ENCODE measurements around the gene OR1N2.

The OR1N2 gene

GRCh38 chr9:122562134-122562760 is 9.3 kb downstream of the OR1N2 start:
- 0 out of 3 replicates have a peak, but pooled peaks have one; percentile 47 for ATAC-seq (ENCODE audit: insufficient read depth, low read depth)
- Histone ChIP-seq H3K9me3 (ENCODE audit: insufficient read depth, low read length, severe bottlenecking) (no peaks in the 10 kb centered on the region), H3K36me3 (ENCODE audit: insufficient read depth, low read length) (no peaks in the 10 kb centered on the region), H2AFZ (ENCODE audit: low read depth, low read length) (no peak overlapping the region), H3K27me3 (ENCODE audit: insufficient read depth, low read length, poor library complexity) (no peaks in the 10 kb centered on the region), H3K79me2 (ENCODE audit: insufficient read depth, low read length) (no peaks in the 10 kb centered on the region), H3K4me1 (ENCODE audit: insufficient read depth, low read length) (peaks cover 4% of the 10 kb centered on the region; the same call in 1 of the 2 replicates), H3K4me3 (ENCODE audit: low read depth in 1 of 2, low read length in 2 of 2) (no peak overlapping the region), H3K27ac (ENCODE audit: low read length) (no peak overlapping the region), H3K9ac (ENCODE audit: low read depth, low read length) (no peak overlapping the region), H4K20me1 (ENCODE audit: insufficient read depth, low read length) (no peaks in the 10 kb centered on the region), H3K4me2 (ENCODE audit: insufficient read depth, low read length) (no peak overlapping the region)
- peak; percentile 12 for DNase-seq
- TF ChIP-seq, protein P1, sequence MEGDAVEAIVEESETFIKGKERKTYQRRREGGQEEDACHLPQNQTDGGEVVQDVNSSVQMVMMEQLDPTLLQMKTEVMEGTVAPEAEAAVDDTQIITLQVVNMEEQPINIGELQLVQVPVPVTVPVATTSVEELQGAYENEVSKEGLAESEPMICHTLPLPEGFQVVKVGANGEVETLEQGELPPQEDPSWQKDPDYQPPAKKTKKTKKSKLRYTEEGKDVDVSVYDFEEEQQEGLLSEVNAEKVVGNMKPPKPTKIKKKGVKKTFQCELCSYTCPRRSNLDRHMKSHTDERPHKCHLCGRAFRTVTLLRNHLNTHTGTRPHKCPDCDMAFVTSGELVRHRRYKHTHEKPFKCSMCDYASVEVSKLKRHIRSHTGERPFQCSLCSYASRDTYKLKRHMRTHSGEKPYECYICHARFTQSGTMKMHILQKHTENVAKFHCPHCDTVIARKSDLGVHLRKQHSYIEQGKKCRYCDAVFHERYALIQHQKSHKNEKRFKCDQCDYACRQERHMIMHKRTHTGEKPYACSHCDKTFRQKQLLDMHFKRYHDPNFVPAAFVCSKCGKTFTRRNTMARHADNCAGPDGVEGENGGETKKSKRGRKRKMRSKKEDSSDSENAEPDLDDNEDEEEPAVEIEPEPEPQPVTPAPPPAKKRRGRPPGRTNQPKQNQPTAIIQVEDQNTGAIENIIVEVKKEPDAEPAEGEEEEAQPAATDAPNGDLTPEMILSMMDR (IDR thresholded peaks at IDR 0.05; ENCODE audit: borderline replicate concordance, extremely low read depth, low read length, poor library complexity, severe bottlenecking), result no peak
- TF ChIP-seq EZH2 (IDR thresholded peaks at IDR 0.05; ENCODE audit: borderline replicate concordance, low read depth, low read length, severe bottlenecking), result no peak

- H3K9me3 ChIP-seq (ENCODE audit: insufficient read depth, low read length, severe bottlenecking), result no peaks in the 10 kb centered on the region
- no peak overlapping the region for H2AFZ ChIP-seq (ENCODE audit: low read depth, low read length)
- DNase-seq, result no peak
- H3K36me3 ChIP-seq (ENCODE audit: insufficient read depth, low read length), result no peaks in the 10 kb centered on the region
- H3K9ac ChIP-seq (ENCODE audit: low read depth, low read length), result no peak overlapping the region
- no peaks in the 10 kb centered on the region for H3K79me2 ChIP-seq (ENCODE audit: insufficient read depth, low read length)
- no peak overlapping the region for H3K4me2 ChIP-seq (ENCODE audit: insufficient read depth, low read length)
- TF ChIP-seq, protein P1 (IDR thresholded peaks at IDR 0.05; ENCODE audit: borderline replicate concordance, extremely low read depth, low read length, poor library complexity, severe bottlenecking), result no peak
- TF ChIP-seq EZH2 (IDR thresholded peaks at IDR 0.05; ENCODE audit: borderline replicate concordance, low read depth, low read length, severe bottlenecking), result no peak
- no peaks in the 10 kb centered on the region for H4K20me1 ChIP-seq (ENCODE audit: insufficient read depth, low read length)
- H3K27me3 ChIP-seq (ENCODE audit: insufficient read depth, low read length, poor library complexity), result no peaks in the 10 kb centered on the region
- H3K27ac ChIP-seq (ENCODE audit: low read length), result no peak overlapping the region
- no peak overlapping the region for H3K4me3 ChIP-seq (ENCODE audit: low read depth in 1 of 2, low read length in 2 of 2)
- no peaks in the 10 kb centered on the region for H3K4me1 ChIP-seq (ENCODE audit: insufficient read depth, low read length)
- no peak for ATAC-seq (ENCODE audit: insufficient read depth, low read depth)
These were observed 15.0 kb downstream of the OR1N2 start for GRCh38 chr9:122567901-122568300.

- no peak for TF ChIP-seq EZH2 (IDR thresholded peaks at IDR 0.05; ENCODE audit: borderline replicate concordance, low read depth, low read length, severe bottlenecking)
- TF ChIP-seq, protein P1 (IDR thresholded peaks at IDR 0.05; ENCODE audit: borderline replicate concordance, extremely low read depth, low read length, poor library complexity, severe bottlenecking), result no peak
- Histone ChIP-seq H3K4me1 (ENCODE audit: insufficient read depth, low read length) (no peaks in the 10 kb centered on the region), H3K9ac (ENCODE audit: low read depth, low read length) (no peak overlapping the region), H3K36me3 (ENCODE audit: insufficient read depth, low read length) (no peaks in the 10 kb centered on the region), H3K4me2 (ENCODE audit: insufficient read depth, low read length) (no peak overlapping the region), H3K27me3 (ENCODE audit: insufficient read depth, low read length, poor library complexity) (no peaks in the 10 kb centered on the region), H3K4me3 (ENCODE audit: low read depth in 1 of 2, low read length in 2 of 2) (no peak overlapping the region), H3K9me3 (ENCODE audit: insufficient read depth, low read length, severe bottlenecking) (no peaks in the 10 kb centered on the region), H4K20me1 (ENCODE audit: insufficient read depth, low read length) (no peaks in the 10 kb centered on the region), H3K79me2 (ENCODE audit: insufficient read depth, low read length) (no peaks in the 10 kb centered on the region), H2AFZ (ENCODE audit: low read depth, low read length) (no peak overlapping the region), H3K27ac (ENCODE audit: low read length) (no peak overlapping the region)
- no peak for ATAC-seq (ENCODE audit: insufficient read depth, low read depth)
- no peak for DNase-seq
These were observed 19.5 kb downstream of the OR1N2 start for GRCh38 chr9:122572456-122572855.

Measured in DND-41 (cell line).